Fibroblast of skin of left quadriceps (primary cell): ENCODE measurements around the gene CFAP46.

Source experiments
- DNase-seq, 2 experiments: peaks; one replicate each; pipeline ENCODE4 v3.0.0-alpha.2; 2013; ENCODE audit warnings: low read depth in 2 of 2

Gene CFAP46

DNA sequence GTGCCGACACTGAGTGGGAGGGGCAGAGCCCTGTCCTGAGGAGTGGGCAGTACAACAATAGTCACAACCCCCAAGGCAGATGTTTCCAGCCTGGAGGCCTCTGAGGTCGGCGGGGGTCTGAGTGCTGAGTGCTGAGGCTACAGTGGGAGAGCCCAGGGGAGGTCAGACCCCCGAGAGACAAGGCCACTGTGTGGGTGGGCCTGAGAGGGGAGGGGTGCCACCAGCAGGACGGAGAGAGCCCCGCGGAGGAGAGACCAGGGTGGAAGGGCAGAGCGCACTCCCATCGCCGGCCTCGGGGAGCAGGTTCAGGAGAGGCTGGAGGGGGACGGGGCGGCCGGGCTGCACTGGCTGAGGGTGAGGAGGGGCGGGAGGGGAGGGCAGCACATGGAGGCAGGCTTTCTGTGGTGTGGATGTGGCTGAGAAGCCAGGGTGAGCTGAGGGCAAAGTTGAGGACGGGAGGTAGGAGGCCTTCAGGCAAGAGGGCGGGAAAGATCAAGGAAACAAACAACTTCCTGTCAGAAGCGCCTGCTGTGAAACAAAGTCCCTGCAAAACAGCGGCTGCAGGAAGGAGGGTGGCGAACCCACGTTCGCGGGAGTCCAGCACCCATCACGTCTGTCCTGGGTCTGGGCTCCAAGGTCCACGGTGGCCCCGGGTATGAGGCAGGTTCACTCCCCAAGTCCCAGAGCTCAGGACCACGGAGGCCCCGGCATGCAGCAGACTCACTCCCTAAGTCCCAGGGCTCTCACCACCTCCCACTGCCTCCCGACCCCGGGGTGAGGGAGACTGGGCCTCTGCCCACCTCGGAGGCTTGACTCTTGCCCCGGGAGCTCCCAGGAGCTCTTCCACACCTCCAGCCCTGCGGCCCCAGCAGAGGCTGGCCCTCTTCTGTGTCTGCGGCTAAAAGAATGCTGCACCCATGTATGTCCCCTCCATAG, 79.6 kb downstream of the CFAP46 start:
- DNase-seq = no peak

GRCh38 chr10:132861884-132862461, 80.4 kb downstream of the CFAP46 start:
- DNase-seq = no peak

- DNase-seq = no peak
Measured at GRCh38 chr10:132861116-132861691, 81.2 kb downstream of the CFAP46 start.

- no peak for DNase-seq
Measured at GRCh38 chr10:132860532-132860931, 81.8 kb downstream of the CFAP46 start.

- no peak for DNase-seq
Measured at GRCh38 chr10:132859084-132859855, 83.1 kb downstream of the CFAP46 start.

DNA sequence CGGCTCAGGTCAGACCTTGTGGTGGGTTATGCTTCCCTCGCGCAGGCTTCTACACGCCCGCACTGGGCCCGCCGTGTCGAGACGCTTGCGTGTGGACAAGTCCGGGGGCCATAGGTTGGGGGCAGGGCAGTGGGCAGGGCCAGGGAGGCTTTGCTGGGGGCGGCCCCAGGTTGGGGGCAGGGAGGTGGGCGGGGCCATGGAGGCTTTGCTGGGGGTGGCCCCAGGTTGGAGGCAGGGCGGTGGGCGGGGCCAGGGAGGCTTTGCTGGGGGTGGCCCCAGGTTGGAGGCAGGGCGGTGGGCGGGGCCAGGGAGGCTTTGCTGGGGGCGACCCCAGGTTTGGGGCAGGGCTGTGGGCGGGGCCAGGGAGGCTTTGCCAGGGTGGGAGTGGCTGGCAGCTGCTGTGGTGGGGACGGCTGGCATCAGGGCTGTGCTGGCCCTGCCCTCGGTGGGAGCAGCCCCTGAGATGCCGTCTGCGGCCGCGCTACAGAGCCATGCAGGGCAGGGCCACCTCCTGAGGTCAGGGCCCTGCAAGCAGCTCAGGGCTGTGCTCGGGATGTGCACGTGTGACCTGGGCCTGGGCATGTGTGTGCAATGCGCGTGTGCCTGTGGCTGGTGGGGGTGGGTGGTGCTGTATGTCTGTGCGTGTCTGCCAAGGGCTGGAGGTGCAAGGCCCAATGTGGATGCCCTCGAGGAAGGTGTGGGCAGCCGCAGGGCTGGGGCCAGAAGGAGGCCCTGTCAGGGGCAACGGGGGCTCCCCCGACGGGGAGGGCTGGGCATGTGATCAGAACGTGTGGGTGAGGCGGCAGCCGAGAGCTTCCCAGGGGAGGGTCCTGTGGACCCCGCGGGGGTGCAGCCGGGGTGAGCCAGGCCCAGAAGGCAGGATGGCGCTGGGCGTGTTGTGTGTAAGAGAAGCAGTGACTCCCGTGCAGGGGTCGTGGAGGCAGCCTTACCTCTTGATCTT, 84.0 kb downstream of the CFAP46 start:
- DNase-seq = no peak

DNA sequence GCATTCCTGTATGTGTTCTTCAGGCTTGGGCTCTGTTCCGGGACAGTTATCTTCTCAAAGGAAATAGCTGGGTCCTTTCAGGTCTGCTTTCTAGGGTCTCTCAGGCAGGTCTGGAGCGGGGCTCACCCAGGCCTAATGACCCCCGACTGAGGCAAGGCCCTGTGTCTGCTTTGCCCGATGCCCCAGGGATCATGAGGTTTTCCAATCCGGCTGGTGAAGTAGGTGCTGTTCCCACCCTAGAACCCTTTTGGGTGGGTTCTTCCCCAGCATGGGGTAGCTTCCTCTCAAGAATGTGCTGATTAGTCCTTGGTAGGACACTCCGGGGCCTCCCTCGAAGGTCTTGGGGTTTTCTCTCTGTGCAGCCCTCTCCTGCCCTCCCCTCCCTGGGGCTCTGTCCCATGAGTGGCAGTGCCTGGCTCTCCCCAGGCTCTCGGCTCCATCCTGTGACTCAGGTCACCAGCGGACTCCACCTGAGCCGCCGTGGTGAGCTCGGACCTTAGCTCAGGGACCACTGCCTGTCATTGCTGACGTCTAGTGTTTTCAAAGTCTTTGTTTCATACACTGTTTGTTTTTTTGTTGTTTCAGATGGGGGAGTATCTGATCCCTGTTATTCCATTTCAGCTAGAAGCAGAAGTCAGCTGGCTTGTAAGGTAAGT, 85.4 kb downstream of the CFAP46 start:
- DNase-seq = no peak

DNA sequence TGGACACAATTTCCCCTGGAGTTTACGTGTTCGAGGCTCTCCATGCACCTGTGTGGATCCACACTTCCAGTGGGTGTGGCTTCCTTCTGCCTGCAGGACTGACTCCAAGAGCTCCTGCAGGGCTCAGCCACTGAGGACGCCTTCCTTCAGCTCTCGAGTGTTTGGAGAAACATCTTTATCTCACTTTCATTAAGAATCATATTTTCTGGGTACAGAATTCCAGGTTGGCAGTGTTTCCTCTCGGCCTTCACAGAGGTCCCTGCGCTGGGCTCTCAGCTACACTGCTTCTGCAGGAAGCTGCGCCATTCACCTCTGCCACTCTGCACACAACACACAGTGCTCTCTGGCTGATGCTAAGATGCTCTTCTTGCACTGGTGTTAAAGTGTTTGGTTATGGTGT, 86.5 kb downstream of the CFAP46 start:
- no peak for DNase-seq

GRCh38 chr10:132851451-132851850, 90.9 kb downstream of the CFAP46 start:
- no peak for DNase-seq

GRCh38 chr10:132850896-132851295, 91.5 kb downstream of the CFAP46 start:
- DNase-seq = no peak

DNA sequence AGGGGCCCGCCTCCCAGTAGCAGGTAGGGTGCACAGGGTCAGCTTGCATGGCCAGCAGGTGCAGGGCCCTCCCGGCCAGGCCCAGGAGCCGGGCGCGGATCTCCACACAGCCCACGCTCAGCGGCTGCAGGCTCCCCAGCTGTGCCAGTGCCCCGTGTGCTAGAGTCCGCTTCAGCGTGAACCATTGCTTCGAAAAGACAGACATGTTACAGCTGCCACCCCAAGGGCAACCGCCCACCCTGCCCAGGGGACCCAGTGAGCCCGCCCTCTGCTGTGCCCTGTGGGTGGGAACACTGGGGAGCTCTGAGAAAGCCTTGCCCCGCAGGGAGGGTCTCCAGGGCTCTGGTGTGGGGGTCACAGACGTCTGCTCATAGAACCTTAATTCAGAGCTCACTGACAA, 92.1 kb downstream of the CFAP46 start:
- no peak for DNase-seq

- DNase-seq = no peak
Measured at GRCh38 chr10:132849546-132850031, 92.8 kb downstream of the CFAP46 start.

DNA sequence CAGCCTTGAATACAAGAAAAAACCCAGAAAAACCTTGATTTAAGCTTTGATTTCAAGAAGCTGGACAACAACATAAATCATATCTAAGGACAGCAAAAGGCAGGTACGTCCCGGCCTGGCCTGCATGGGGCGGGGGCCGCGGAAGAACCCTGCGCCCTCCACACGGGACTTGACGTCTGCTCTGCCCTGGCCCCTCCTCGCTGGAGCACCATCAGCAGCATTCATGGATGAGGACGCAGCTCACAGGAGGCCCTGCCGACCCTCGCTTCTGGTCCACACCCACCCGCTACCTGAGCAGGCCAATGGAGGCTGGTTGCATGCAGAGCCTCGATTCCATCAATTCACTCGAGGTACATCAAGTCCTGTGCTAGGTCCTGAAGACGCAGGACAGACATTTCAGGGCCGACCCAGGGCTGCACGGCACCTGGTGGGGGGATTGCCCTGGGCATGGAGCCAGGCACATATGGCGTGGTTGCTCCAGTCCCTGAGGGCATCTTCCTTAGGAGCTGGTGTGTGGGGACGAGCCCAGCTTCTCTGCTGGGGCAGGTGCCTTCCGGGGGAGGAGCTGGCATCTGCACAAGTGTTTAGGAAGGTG, 93.3 kb downstream of the CFAP46 start:
- no peak for DNase-seq

DNA sequence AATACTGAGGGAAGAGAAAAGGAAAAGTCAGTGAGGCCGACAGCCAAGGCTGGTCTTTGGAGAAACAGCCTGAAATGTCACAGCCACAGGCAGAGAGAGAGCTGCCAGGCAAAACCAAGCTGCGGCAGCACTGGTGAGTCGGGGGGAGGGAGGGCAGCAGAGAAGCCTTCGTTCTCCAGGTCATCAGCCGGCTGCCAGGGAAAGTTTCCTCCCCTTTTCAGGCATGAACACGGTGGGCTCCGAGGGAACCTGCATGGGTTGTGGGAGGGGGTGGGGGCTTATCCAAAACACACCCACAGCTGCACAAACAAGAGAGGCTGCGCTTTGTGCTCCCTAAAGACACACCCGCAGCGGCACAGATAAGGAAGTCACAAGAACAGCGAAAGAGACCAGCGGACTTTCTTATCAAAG, 94.1 kb downstream of the CFAP46 start:
- DNase-seq = no peak

DNA sequence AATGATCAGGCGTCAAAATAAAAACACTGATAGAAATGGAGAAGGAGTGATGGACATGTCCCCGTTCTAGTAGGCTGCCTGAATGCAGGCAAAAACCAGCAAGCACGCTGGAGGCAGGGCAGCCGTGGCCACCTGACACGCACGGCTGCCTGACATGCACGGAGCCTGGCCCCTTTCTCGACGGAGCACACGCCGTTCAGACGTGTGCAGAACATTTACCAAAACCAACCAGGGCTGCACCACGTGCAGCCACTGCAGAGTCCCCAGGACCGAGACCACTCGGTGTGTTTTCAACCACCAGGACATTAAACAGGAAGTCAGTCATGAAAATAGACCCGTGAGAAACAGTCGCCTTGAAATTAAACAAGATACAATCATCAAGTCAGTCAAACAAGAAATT, 94.5 kb downstream of the CFAP46 start:
- no peak for DNase-seq

GRCh38 chr10:132847416-132847777, 95.0 kb downstream of the CFAP46 start:
- DNase-seq = no peak

DNA sequence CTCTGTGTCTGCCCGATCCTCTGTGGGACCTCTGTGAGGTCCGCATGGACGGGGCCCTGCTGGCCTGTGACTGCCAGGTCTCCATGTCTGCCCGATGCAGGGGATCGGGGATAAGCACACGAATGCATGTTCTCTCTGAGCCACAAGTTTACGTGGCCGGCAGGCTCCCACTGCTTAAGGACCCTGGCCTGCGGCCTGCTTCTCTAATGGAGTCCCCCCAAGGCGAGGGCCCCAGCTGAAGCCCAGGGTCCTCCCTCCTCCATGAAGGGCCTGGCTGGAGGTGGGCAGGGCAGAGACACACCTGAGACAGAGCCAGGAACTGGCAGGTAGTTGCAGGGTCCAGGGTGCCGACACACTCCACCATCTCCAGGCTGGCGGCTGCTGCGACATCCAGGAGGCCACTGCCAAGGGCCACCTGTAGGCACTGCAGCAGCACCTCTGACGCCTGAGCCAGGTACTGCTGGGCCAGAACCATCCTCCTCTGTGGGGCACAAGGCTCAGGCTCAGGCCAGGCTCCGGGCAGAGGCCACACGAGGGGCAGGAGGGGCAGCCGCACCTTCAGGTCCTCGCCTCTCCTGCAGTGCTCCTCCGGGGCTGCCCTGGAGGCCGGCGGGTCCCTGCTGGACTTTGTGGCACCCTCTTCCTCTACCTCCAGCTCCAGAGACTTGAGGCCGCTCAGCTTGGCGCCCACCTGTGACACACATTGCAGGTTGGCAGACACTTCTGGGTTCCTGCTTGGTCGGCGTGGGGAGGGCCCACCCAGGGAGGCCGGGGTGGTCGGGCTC, 95.5 kb downstream of the CFAP46 start:
- DNase-seq = no peak

DNA sequence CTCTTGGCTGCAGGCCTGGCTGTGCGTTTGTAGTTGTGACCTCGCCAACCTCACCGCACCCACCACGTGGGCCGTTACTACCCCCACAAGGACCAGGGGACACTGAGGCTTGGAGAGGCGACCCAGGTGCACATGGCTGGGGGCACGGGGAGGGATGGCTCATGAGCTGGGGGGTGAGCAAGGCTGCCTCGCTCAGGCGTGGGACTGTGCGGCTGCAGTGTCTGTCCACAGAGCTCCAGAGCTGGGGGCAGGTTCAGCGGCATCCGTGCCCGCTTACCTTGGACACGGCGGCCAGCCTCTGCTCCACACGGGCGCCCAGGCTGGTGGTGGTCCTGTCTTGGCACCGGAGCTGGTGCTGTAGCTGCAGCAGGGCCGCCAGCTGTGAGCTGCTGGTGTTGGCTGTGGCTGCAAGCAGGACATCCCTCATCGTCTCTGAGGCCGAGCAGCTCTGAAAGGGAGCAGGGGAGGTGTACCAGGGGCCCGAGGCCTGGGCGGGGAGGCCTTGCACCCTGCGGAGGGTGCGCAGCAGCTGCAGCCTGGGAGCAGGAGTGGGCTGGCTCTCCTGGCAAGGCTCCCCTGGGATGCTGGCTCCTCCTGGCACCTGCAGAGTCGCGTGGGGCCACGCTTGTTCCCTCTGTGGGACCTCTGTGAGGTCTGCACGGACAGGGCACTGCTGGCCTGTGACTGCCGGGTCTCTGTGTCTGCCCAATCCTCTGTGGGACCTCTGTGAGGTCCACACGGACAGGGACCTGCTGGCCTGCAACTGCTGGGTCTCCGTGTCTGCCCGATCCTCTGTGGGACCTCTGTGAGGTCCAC, 96.4 kb downstream of the CFAP46 start:
- no peak for DNase-seq
